Panc1 (cell line): ENCODE measurements around the gene SAMD1. TPM values are rescaled to one million over a fixed set of nuclear protein-coding genes. Genes with fewer than 3 reads are reported as not detected.

Experiments used
- ATAC-seq: fragments of 200-7000 bp; cut with Tn5 transposase; 2 replicates; pipeline ENCODE4 v1.9.1; 2020; ENCODE audit warnings: mild to moderate bottlenecking, moderate library complexity
- BruUV-seq: library from RNA; stranded (reverse); fragments of 400-500 nt; replicated peaks from 2 replicates; lab custom pipeline; 2021; lab: Mats Ljungman, UMichigan
- CTCF ChIA-PET: fragments of 300-600 bp; sonication (Branson Sonifier 250); formaldehyde crosslinking; loops from one replicate; lab custom pipeline; 2022; ENCODE audit warnings: antibody characterized with exemption; lab: Charles Lee
- POLR2A ChIA-PET: fragments of 300-600 bp; sonication (Branson Sonifier 250); formaldehyde crosslinking; loops from one replicate; lab custom pipeline; 2022; ENCODE audit warnings: antibody characterized with exemption; lab: Charles Lee
- DNase-seq: peaks from one replicate; pipeline ENCODE4 v3.0.0-alpha.2; 2010; ENCODE audit warnings: low read depth, low spot score
- H3K27ac ChIP-seq: 2 replicates; pipeline ENCODE4 v1.5.1; 2011; ENCODE audit warnings: mild to moderate bottlenecking, low read length, inconsistent platforms
- H3K27me3 ChIP-seq: fragments of 200-500 bp; sonication (Bioruptor generic); 2 replicates; pipeline ENCODE4 v1.6.0; 2014; ENCODE audit warnings: low read length, inconsistent platforms; ENCODE audit not compliant: control insufficient read depth, insufficient read depth
- H3K36me3 ChIP-seq: fragments of 200-500 bp; sonication (Bioruptor generic); 2 replicates; pipeline ENCODE4 v1.5.1; 2014; ENCODE audit warnings: inconsistent platforms, mild to moderate bottlenecking, low read length, moderate library complexity; ENCODE audit not compliant: control insufficient read depth, insufficient read depth
- H3K4me1 ChIP-seq: 2 replicates; pipeline ENCODE4 v1.5.1; 2011; ENCODE audit warnings: inconsistent platforms, mild to moderate bottlenecking, low read length, moderate library complexity; ENCODE audit not compliant: control insufficient read depth, insufficient read depth
- H3K4me3 ChIP-seq, 2 experiments: 2 replicates each; pipeline ENCODE4 v1.5.1; 2011 to 2012; ENCODE audit warnings: low read depth in 2 of 2, low read length in 2 of 2, mild to moderate bottlenecking in 2 of 2, inconsistent platforms in 1 of 2, moderate library complexity in 1 of 2
- H3K9me3 ChIP-seq: fragments of 200-500 bp; sonication (Bioruptor generic); 2 replicates; pipeline ENCODE4 v1.5.1; 2014; ENCODE audit warnings: low read depth, mild to moderate bottlenecking, inconsistent platforms, low read length, moderate library complexity; ENCODE audit not compliant: control insufficient read depth, insufficient read depth
- CTCF ChIP-seq: fragments of 450-650 bp; IDR thresholded peaks from 2 replicates; pipeline ENCODE4 v1.5.1; 2017; ENCODE audit warnings: mild to moderate bottlenecking
- POLR2AphosphoS5 ChIP-seq: IDR thresholded peaks from 2 replicates; pipeline ENCODE4 v1.6.1; 2012; ENCODE audit warnings: mild to moderate bottlenecking, low read depth, low read length, moderate library complexity
- SIN3A ChIP-seq: IDR thresholded peaks from 2 replicates; pipeline ENCODE4 v1.6.1; 2012; ENCODE audit warnings: low read depth, mild to moderate bottlenecking, low read length, moderate library complexity, borderline replicate concordance; ENCODE audit not compliant: insufficient read depth
- TCF7L2 ChIP-seq: IDR thresholded peaks from 2 replicates; pipeline ENCODE4 v1.6.1; 2011; ENCODE audit warnings: mild to moderate bottlenecking, low read depth, low read length, inconsistent platforms
- in situ Hi-C: cut with HindIII; loops from 2 replicates; pipeline ENCODE4 v1.10.0; 2016; ENCODE audit warnings: low sequenced_read_pairs, low pct_unique_long_range_greater_than_20kb
- intact Hi-C: fragments of 100-400 bp; cut with micrococcal nuclease; formaldehyde crosslinking; loops from one replicate; pipeline ENCODE4 v1.10.0; 2022; ENCODE audit not compliant: unreplicated experiment
- total RNA-seq: library from RNA; stranded (reverse); gene quantifications from one replicate; pipeline ENCODE4 v1.2.1, GENCODE V29; 2021; ENCODE audit not compliant: unreplicated experiment
- TF ChIP-seq, protein P1 (sequence below), 2 experiments: IDR thresholded peaks; 2 replicates each; pipeline ENCODE4 v1.6.1; 2011 to 2012; ENCODE audit warnings: low read depth in 2 of 2, control low read depth in 1 of 2, low read length in 1 of 2, mild to moderate bottlenecking in 1 of 2, moderate library complexity in 1 of 2; ENCODE audit not compliant: insufficient read depth in 1 of 2

SAMD1 gene
- total RNA-seq, 1 experiment from 2014 or later: 82.0 TPM

DNA sequence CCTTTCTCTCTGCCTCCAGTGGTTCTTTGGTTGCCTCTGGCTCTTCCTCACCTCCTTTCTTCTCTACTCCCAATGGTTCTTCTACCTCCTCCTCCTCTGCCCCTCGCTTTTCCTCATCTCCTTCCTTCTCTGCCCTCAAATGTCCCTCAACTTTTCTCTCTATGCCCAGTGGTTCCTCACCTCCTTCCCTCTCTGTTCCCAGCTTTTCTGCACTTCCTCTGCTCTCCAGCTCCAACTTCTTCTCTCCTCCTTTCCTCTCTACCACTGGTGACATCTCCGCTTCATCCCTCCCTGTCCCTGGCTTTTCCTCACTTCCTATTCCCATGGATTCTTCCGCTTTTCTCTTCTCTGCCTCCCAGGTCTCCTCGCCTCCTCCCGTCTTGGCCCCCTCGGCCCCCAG is 36.5 kb downstream of the SAMD1 start:
- H3K36me3 ChIP-seq: no peaks in the 10 kb centered on the region
- in situ Hi-C loops: no loop called here
- no peaks in the 10 kb centered on the region for H3K27me3 ChIP-seq
- no peak overlapping the region for H3K4me3 ChIP-seq
- DNase-seq (no peak), ATAC-seq (no peak)
- H3K9me3 ChIP-seq: no peaks in the 10 kb centered on the region
- BruUV-seq: no TSS peak
- TF ChIP-seq, protein P1, sequence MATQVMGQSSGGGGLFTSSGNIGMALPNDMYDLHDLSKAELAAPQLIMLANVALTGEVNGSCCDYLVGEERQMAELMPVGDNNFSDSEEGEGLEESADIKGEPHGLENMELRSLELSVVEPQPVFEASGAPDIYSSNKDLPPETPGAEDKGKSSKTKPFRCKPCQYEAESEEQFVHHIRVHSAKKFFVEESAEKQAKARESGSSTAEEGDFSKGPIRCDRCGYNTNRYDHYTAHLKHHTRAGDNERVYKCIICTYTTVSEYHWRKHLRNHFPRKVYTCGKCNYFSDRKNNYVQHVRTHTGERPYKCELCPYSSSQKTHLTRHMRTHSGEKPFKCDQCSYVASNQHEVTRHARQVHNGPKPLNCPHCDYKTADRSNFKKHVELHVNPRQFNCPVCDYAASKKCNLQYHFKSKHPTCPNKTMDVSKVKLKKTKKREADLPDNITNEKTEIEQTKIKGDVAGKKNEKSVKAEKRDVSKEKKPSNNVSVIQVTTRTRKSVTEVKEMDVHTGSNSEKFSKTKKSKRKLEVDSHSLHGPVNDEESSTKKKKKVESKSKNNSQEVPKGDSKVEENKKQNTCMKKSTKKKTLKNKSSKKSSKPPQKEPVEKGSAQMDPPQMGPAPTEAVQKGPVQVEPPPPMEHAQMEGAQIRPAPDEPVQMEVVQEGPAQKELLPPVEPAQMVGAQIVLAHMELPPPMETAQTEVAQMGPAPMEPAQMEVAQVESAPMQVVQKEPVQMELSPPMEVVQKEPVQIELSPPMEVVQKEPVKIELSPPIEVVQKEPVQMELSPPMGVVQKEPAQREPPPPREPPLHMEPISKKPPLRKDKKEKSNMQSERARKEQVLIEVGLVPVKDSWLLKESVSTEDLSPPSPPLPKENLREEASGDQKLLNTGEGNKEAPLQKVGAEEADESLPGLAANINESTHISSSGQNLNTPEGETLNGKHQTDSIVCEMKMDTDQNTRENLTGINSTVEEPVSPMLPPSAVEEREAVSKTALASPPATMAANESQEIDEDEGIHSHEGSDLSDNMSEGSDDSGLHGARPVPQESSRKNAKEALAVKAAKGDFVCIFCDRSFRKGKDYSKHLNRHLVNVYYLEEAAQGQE (IDR thresholded peaks at IDR 0.05; ENCODE audit: insufficient read depth in 1 of 2, low read depth in 2 of 2, low read length in 1 of 2): no peak
- TF ChIP-seq POLR2AphosphoS5 (no peak), CTCF (no peak), TCF7L2 (no peak), SIN3A (no peak)
- POLR2A ChIA-PET: no interaction called here
- H3K27ac ChIP-seq: no peak overlapping the region
- intact Hi-C loops: no loop called here
- CTCF ChIA-PET: interaction anchor here (0.6 to 0.8 kb wide), 2 partner anchors 18 to 19 kb away, joined by 3 to 4 read pairs; partner anchors contain the start of gene MISP3
- H3K4me1 ChIP-seq: peaks cover 5% of the 10 kb centered on the region; the same call in 1 of the 2 replicates

DNA sequence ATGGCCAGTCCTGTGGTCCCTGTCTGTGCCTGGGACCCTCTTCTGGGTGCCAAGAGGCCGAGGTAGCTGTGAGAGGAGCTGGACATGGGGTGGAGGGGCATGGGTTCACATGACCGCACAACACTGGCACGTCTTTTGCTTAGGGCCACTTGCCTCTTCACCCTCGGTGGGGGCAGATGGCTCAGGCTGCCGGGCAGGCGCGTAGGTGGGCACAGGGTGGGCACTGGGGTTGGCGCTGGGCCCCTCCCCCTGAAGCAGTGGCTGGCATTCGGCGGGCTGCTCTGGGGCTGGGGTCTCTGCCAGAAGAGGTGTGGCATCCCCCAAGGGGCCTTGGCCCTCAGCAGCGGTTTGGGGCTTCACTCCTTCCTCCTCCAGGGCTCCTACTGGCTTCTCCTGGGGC is 37.1 kb downstream of the SAMD1 start:
- POLR2A ChIA-PET: no interaction called here
- no peak for DNase-seq
- no peak for ATAC-seq
- H3K9me3 ChIP-seq: no peaks in the 10 kb centered on the region
- H3K4me1 ChIP-seq: peaks cover 5% of the 10 kb centered on the region; the same call in 1 of the 2 replicates
- TF ChIP-seq TCF7L2 (no peak), POLR2AphosphoS5 (no peak), SIN3A (no peak), CTCF (no peak)
- TF ChIP-seq, protein P1 (IDR thresholded peaks at IDR 0.05; ENCODE audit: insufficient read depth in 1 of 2, low read depth in 2 of 2, low read length in 1 of 2): no peak
- in situ Hi-C loops (no loop called here), intact Hi-C loops (no loop called here)
- H3K27ac ChIP-seq: no peak overlapping the region
- no TSS peak for BruUV-seq
- CTCF ChIA-PET: interaction anchor here (0.6 kb wide), 1 partner anchor 18 kb away, joined by 4 read pairs; no protein-coding TSS in a partner anchor
- H3K36me3 ChIP-seq: no peaks in the 10 kb centered on the region
- H3K4me3 ChIP-seq: no peak overlapping the region
- H3K27me3 ChIP-seq: no peaks in the 10 kb centered on the region
